Measurements from ENCODE around the gene SYT14.

Gene SYT14

DNA sequence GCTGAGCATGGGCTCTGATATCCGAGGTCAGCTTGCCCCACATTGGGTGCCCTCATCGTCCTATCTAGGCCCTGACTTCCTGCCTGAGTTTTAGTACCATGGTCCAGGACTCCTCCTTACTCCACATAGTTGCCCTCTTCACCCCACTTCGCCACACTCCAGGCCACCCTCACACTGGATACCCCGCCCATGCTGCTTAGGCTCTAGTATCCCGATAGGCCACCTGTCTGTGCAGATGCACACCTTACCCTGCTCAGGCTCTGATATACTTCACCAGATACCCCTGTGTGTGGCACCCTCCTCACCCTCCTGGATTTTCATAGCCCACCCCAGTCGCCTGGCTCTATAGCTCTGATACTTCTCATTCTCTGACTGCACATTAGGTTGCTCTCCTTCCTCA lies 149.0 kb downstream of the SYT14 start:
- H3K4me3 ChIP-seq (ENCODE audit: low read length), result no peak overlapping the region
- H4K20me1 ChIP-seq (ENCODE audit: insufficient read depth, low read length), result no peaks in the 10 kb centered on the region
- no peak overlapping the region for H3K4me2 ChIP-seq (ENCODE audit: low read length)
- no peaks in the 10 kb centered on the region for H3K4me1 ChIP-seq (ENCODE audit: low read length)
- H3K36me3 ChIP-seq (replicated peaks; ENCODE audit: low read depth, low read length), result no peaks in the 10 kb centered on the region
- H3K27me3 ChIP-seq (ENCODE audit: low read depth, low read length), result 0 out of 2 replicates have a peak, but pooled peaks cover 3% of the 10 kb centered on the region
- no peak overlapping the region for H2AFZ ChIP-seq (ENCODE audit: low read depth, low read length)
- no peak for TF ChIP-seq CTCF (IDR thresholded peaks at IDR 0.05; ENCODE audit: low read depth, low read length)
- no peak for TF ChIP-seq EZH2phosphoT487 (IDR thresholded peaks at IDR 0.05; ENCODE audit: low read depth)
- H3K27ac ChIP-seq (ENCODE audit: low read length), result no peak overlapping the region
- no peak overlapping the region for H3K9ac ChIP-seq (ENCODE audit: low read length)
- H3K9me3 ChIP-seq (ENCODE audit: insufficient read depth, low read length), result no peaks in the 10 kb centered on the region
- no peaks in the 10 kb centered on the region for H3K79me2 ChIP-seq (ENCODE audit: low read length)

GRCh38 chr1:210089855-210090254 lies 151.8 kb downstream of the SYT14 start:
- Histone ChIP-seq H3K36me3 (replicated peaks; ENCODE audit: low read depth, low read length) (no peaks in the 10 kb centered on the region), H3K9ac (ENCODE audit: low read length) (no peak overlapping the region), H3K4me3 (ENCODE audit: low read length) (no peak overlapping the region), H3K4me1 (ENCODE audit: low read length) (no peaks in the 10 kb centered on the region), H3K4me2 (ENCODE audit: low read length) (no peak overlapping the region), H2AFZ (ENCODE audit: low read depth, low read length) (no peak overlapping the region), H4K20me1 (ENCODE audit: insufficient read depth, low read length) (no peaks in the 10 kb centered on the region), H3K9me3 (ENCODE audit: insufficient read depth, low read length) (no peaks in the 10 kb centered on the region), H3K79me2 (ENCODE audit: low read length) (no peaks in the 10 kb centered on the region), H3K27ac (ENCODE audit: low read length) (no peak overlapping the region), H3K27me3 (ENCODE audit: low read depth, low read length) (peaks cover 15% of the 10 kb centered on the region; the same call in 1 of the 2 replicates)
- TF ChIP-seq EZH2phosphoT487 (IDR thresholded peaks at IDR 0.05; ENCODE audit: low read depth), result no peak
- no peak for TF ChIP-seq CTCF (IDR thresholded peaks at IDR 0.05; ENCODE audit: low read depth, low read length)

- Histone ChIP-seq H3K27me3 (ENCODE audit: low read depth, low read length) (peaks cover 25% of the 10 kb centered on the region), H3K27ac (ENCODE audit: low read length) (no peak overlapping the region), H3K4me2 (ENCODE audit: low read length) (no peak overlapping the region), H3K4me3 (ENCODE audit: low read length) (no peak overlapping the region), H3K36me3 (replicated peaks; ENCODE audit: low read depth, low read length) (no peaks in the 10 kb centered on the region), H2AFZ (ENCODE audit: low read depth, low read length) (no peak overlapping the region), H3K9ac (ENCODE audit: low read length) (no peak overlapping the region), H4K20me1 (ENCODE audit: insufficient read depth, low read length) (no peaks in the 10 kb centered on the region), H3K4me1 (ENCODE audit: low read length) (no peaks in the 10 kb centered on the region), H3K9me3 (ENCODE audit: insufficient read depth, low read length) (no peaks in the 10 kb centered on the region), H3K79me2 (ENCODE audit: low read length) (no peaks in the 10 kb centered on the region)
- TF ChIP-seq CTCF (IDR thresholded peaks at IDR 0.05; ENCODE audit: low read depth, low read length) (no peak), EZH2phosphoT487 (IDR thresholded peaks at IDR 0.05; ENCODE audit: low read depth) (no peak)
Observed at GRCh38 chr1:210092366-210092765, 154.3 kb downstream of the SYT14 start.

DNA sequence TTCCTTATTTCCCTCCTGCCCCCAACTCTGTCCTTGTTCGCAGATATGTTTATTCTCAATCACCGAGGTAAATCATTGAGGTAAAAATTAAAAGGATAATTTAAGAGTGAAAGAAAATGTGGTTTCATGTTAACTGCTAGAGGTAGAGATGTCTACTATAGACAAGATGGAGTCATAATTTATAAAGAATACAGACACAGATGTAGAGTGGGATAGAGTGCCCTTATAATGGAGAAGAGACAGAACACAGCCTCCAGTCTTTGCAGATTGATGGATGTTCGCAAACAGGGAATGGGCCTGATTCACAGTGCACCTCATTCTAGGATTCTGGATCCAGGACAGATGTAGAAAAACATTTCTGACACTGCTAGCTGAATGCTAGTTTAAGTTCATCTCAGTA lies 155.4 kb downstream of the SYT14 start:
- Histone ChIP-seq H3K9me3 (ENCODE audit: insufficient read depth, low read length) (no peaks in the 10 kb centered on the region), H3K4me2 (ENCODE audit: low read length) (no peak overlapping the region), H2AFZ (ENCODE audit: low read depth, low read length) (no peak overlapping the region), H3K4me1 (ENCODE audit: low read length) (no peaks in the 10 kb centered on the region), H3K4me3 (ENCODE audit: low read length) (no peak overlapping the region), H4K20me1 (ENCODE audit: insufficient read depth, low read length) (no peaks in the 10 kb centered on the region), H3K27me3 (ENCODE audit: low read depth, low read length) (peaks cover 25% of the 10 kb centered on the region), H3K36me3 (replicated peaks; ENCODE audit: low read depth, low read length) (no peaks in the 10 kb centered on the region), H3K79me2 (ENCODE audit: low read length) (no peaks in the 10 kb centered on the region), H3K9ac (ENCODE audit: low read length) (no peak overlapping the region), H3K27ac (ENCODE audit: low read length) (no peak overlapping the region)
- TF ChIP-seq EZH2phosphoT487 (IDR thresholded peaks at IDR 0.05; ENCODE audit: low read depth) (no peak), CTCF (IDR thresholded peaks at IDR 0.05; ENCODE audit: low read depth, low read length) (no peak)
